GM12878 (cell line): Measurements from ENCODE around the gene TMEM120B. TPM values are rescaled to one million over a fixed set of nuclear protein-coding genes. Genes with fewer than 3 reads are reported as not detected.

Source experiments
- ATAC-seq: fragments of 200-7000 bp; cut with Tn5 transposase; 3 replicates; pipeline ENCODE4 v1.9.1; 2020; ENCODE audit warnings: mild to moderate bottlenecking, moderate library complexity
- BruUV-seq: library from RNA; stranded (reverse); fragments of 400-500 nt; replicated peaks from 2 replicates; lab custom pipeline; 2021; lab: Mats Ljungman, UMichigan
- CTCF ChIA-PET: fragments of 300-600 bp; sonication (Branson Sonifier 250); formaldehyde crosslinking; extraction: SDS; loops from one replicate; lab custom pipeline; 2021; ENCODE audit warnings: inconsistent platforms; lab: Yijun Ruan, JAX
- POLR2A ChIA-PET: fragments of 350-600 bp; formaldehyde crosslinking; extraction: SDS; loops from one replicate; lab custom pipeline; 2021; ENCODE audit warnings: inconsistent platforms; lab: Charles Lee
- RAD21 ChIA-PET: fragments of 300-600 bp; sonication (Branson Sonifier 250); formaldehyde crosslinking; loops from one replicate; lab custom pipeline; 2023; ENCODE audit warnings: antibody characterized with exemption; ENCODE audit not compliant: unreplicated experiment; lab: Charles Lee
- SMC1A ChIA-PET: fragments of 300-600 bp; sonication (Branson Sonifier 250); formaldehyde crosslinking; loops from one replicate; lab custom pipeline; 2023; ENCODE audit not compliant: unreplicated experiment, uncharacterized antibody; lab: Charles Lee
- DNase-seq: peaks from one replicate; pipeline ENCODE4 v3.0.0-alpha.2; 2011; ENCODE audit warnings: low read depth, low spot score
- FAIRE-seq: peaks from 3 replicates; lab custom pipeline; 2011; peaks lifted over from hg19 to GRCh38; lab: Jason Lieb, UNC
- H2AFZ ChIP-seq: 2 replicates; pipeline ENCODE4 v1.6.0; 2011; ENCODE audit warnings: low read depth, low read length, control low read depth; ENCODE audit not compliant: control insufficient read depth
- H3K27ac ChIP-seq: 2 replicates; pipeline ENCODE4 v1.5.1; 2011; ENCODE audit warnings: control low read depth; ENCODE audit not compliant: control insufficient read depth, insufficient read depth
- H3K27me3 ChIP-seq, 2 experiments: replicated peaks in 1 of 2; 2 replicates each; pipeline versions ENCODE4 v1.6.0 to v1.6.1; 2011; ENCODE audit warnings: low read length in 1 of 2; ENCODE audit not compliant: control insufficient read depth in 2 of 2, insufficient read depth in 2 of 2
- H3K36me3 ChIP-seq, 2 experiments: 2 replicates each; pipeline ENCODE4 v1.5.1; 2011; ENCODE audit warnings: low read length in 1 of 2; ENCODE audit not compliant: control insufficient read depth in 2 of 2, insufficient read depth in 2 of 2
- H3K4me1 ChIP-seq: 2 replicates; pipeline ENCODE4 v1.6.1; 2011; ENCODE audit warnings: mild to moderate bottlenecking, low read length, moderate library complexity, mixed read lengths; ENCODE audit not compliant: control insufficient read depth, insufficient read depth
- H3K4me2 ChIP-seq: 2 replicates; pipeline ENCODE4 v1.6.0; 2011; ENCODE audit warnings: control low read depth; ENCODE audit not compliant: control insufficient read depth, insufficient read depth
- H3K4me3 ChIP-seq: fragments of 200-600 bp; sonication (generic); 2 replicates; pipeline ENCODE4 v1.5.1; 2016
- H3K79me2 ChIP-seq: 2 replicates; pipeline ENCODE4 v1.6.0; 2011; ENCODE audit warnings: low read length; ENCODE audit not compliant: control insufficient read depth, insufficient read depth
- H3K9ac ChIP-seq: 2 replicates; pipeline ENCODE4 v1.8.0; 2011; ENCODE audit warnings: low read length, control low read depth, mixed read lengths; ENCODE audit not compliant: control insufficient read depth, insufficient read depth
- H3K9me3 ChIP-seq: replicated peaks from 3 replicates; pipeline ENCODE4 v1.5.1; 2011; ENCODE audit warnings: mild to moderate bottlenecking, low read length; ENCODE audit not compliant: control insufficient read depth, insufficient read depth
- H4K20me1 ChIP-seq: 2 replicates; pipeline ENCODE4 v1.6.0; 2011; ENCODE audit not compliant: control insufficient read depth, insufficient read depth
- CBX3 ChIP-seq: fragments of 200-600 bp; sonication (generic); IDR thresholded peaks from 2 replicates; pipeline ENCODE4 v1.6.1; 2016; ENCODE audit warnings: low read depth, borderline replicate concordance
- CBX5 ChIP-seq: sonication (generic); IDR thresholded peaks from 2 replicates; pipeline ENCODE4 v1.6.1; 2016; ENCODE audit warnings: low read depth, moderate library complexity, mild to moderate bottlenecking, inconsistent platforms
- CEBPB ChIP-seq, 2 experiments: fragments of 150-350 bp in 1 of 2; IDR thresholded peaks; 2 replicates each; pipeline ENCODE4 v1.6.1; 2012 to 2014; ENCODE audit warnings: low read depth in 2 of 2, low read length in 2 of 2, borderline replicate concordance in 1 of 2, inconsistent platforms in 1 of 2
- DPF2 ChIP-seq: fragments of 450-650 bp; IDR thresholded peaks from 2 replicates; pipeline ENCODE4 v1.6.1; 2017; ENCODE audit warnings: mild to moderate bottlenecking
- HDGF ChIP-seq: fragments of 450-650 bp; IDR thresholded peaks from 2 replicates; pipeline ENCODE4 v1.6.1; 2016; ENCODE audit warnings: antibody characterized with exemption
- JUND ChIP-seq: IDR thresholded peaks from 2 replicates; pipeline ENCODE4 v1.6.1; 2012; ENCODE audit warnings: low read depth, mild to moderate bottlenecking, low read length, improper control_type of control experiment, moderate library complexity
- MEF2A ChIP-seq: IDR thresholded peaks from 2 replicates; pipeline ENCODE4 v1.6.1; 2011; ENCODE audit warnings: low read depth, mild to moderate bottlenecking, low read length, moderate library complexity; ENCODE audit not compliant: insufficient read depth
- NR2F1 ChIP-seq: fragments of 450-650 bp; conservative IDR thresholded peaks from 2 replicates; pipeline ENCODE4 v1.6.1; 2017; ENCODE audit warnings: mild to moderate bottlenecking
- POLR2AphosphoS2 ChIP-seq: IDR thresholded peaks from 2 replicates; pipeline ENCODE4 v1.6.1; 2011; ENCODE audit warnings: low read depth, mild to moderate bottlenecking, low read length, improper control_type of control experiment, moderate library complexity
- RAD51 ChIP-seq: fragments of 450-650 bp; IDR thresholded peaks from 2 replicates; pipeline ENCODE4 v1.6.1; 2016; ENCODE audit warnings: moderate library complexity, mild to moderate bottlenecking, inconsistent platforms
- SMAD1 ChIP-seq: fragments of 450-650 bp; IDR thresholded peaks from 2 replicates; pipeline ENCODE4 v1.6.1; 2018; ENCODE audit warnings: mild to moderate bottlenecking, low read depth; ENCODE audit not compliant: partially characterized antibody
- SMARCA5 ChIP-seq: fragments of 450-650 bp; IDR thresholded peaks from 2 replicates; pipeline ENCODE4 v1.6.1; 2017; ENCODE audit warnings: mild to moderate bottlenecking
- TBL1XR1 ChIP-seq: IDR thresholded peaks from 2 replicates; pipeline ENCODE4 v1.6.1; 2012; ENCODE audit warnings: low read depth, low read length, improper control_type of control experiment
- WGBS: methylation state at CpG from one replicate; pipeline ENCODE4 v1.1.6; 2016; ENCODE audit warnings: low lambda C conversion rate; ENCODE audit not compliant: insufficient replicate concordance, insufficient coverage; ENCODE audit errors: missing lambda C conversion rate; 5-methylcytosine and 5-hydroxymethylcytosine counted together
- in situ Hi-C: fragments of 300-500 bp; cut with MboI; formaldehyde crosslinking; loops from 9 replicates; pipeline ENCODE4 v1.14.3; 2018; ENCODE audit warnings: mixed read lengths
- intact Hi-C: fragments of 100-400 bp; cut with micrococcal nuclease; formaldehyde crosslinking; loops from one replicate; pipeline ENCODE4 v1.14.2; 2022; ENCODE audit not compliant: unreplicated experiment
- polyA plus RNA-seq, 11 experiments: library from polyadenylated mRNA; depleted of rRNA in 4 of 11; unstranded in 6 of 11; stranded (reverse) in 5 of 11; fragments of >200 nt; fragmentation: Nextera tagmentation in 4 of 11; fragmentation: Illumina TruSeq in 1 of 11; extraction: Ambion mirVana in 4 of 11; extraction: Trizol in 1 of 11; gene quantifications; 1 replicate in 1 of 11; 2 replicates in 10 of 11; pipeline versions ENCODE4 v1.2.1 to v1.2.3, GENCODE V29; 2011 to 2016; ENCODE audit warnings: inconsistent platforms in 2 of 11, missing spikeins in 2 of 11, low read depth in 1 of 11
- total RNA-seq, 4 experiments: library from RNA; depleted of rRNA in 3 of 4; stranded (reverse); fragments of >200 nt in 3 of 4; fragmentation: Illumina TruSeq in 1 of 4; extraction: Trizol in 1 of 4; gene quantifications; 2 replicates each; pipeline versions ENCODE4 v1.2.1 to v1.2.3, GENCODE V29; 2013 to 2021
- TF ChIP-seq, protein P1 (sequence below): IDR thresholded peaks from 2 replicates; pipeline ENCODE4 v1.6.1; 2012; ENCODE audit warnings: mild to moderate bottlenecking, low read depth, low read length

The TMEM120B gene
- total and polyA plus RNA-seq, 10 of the 15 experiments (the other 5 are each of a cell fraction or from before 2014, with no cell fraction given), result 4.0 to 26.2 (median 9.2) TPM

DNA sequence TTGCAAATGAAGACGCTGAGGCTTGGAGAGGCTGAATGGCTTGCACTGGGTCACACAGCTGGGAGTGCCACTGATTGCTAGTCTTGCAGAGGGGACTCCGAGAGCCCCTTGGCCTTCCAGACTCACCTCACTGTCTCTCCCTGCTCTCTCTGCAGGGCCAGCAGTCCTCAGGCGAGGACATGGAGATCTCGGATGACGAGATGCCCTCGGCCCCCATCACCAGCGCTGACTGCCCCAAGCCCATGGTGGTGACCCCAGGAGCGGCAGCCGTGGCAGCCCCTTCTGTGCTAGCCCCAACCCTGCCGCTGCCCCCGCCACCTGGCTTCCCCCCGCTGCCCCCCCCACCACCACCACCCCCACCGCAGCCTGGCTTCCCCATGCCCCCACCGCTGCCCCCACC lies 101.4 kb downstream of the TMEM120B start:
- Histone ChIP-seq H3K4me3 (no peak overlapping the region), H3K27me3 (no peaks in the 10 kb centered on the region), H3K4me2 (no peak overlapping the region), H3K9ac (no peak overlapping the region), H4K20me1 (peaks cover 3% of the 10 kb centered on the region; the same call in 1 of the 2 replicates), H3K79me2 (peaks cover 28% of the 10 kb centered on the region), H3K4me1 (peaks cover 7% of the 10 kb centered on the region), H3K9me3 (no peaks in the 10 kb centered on the region), H3K27ac (no peak overlapping the region), H3K36me3 (peaks cover 8 to 25% of the 10 kb centered on the region in 2 experiments; a peak in 3 of 4 replicates), H2AFZ (no peak overlapping the region)
- CTCF ChIA-PET, result interaction anchor here (13.6 kb wide), 1 partner anchor 17 kb away, joined by 565 read pairs; the partner anchor contains the start of gene RHOF
- FAIRE-seq (no peak), ATAC-seq (no peak), DNase-seq (no peak)
- TF ChIP-seq CEBPB (IDR thresholded peaks at IDR 0.05; ENCODE audit: borderline replicate concordance in 1 of 2, low read depth in 2 of 2, low read length in 2 of 2) (no peak), SMAD1 (no peak), NR2F1 (no peak), HDGF (no peak), DPF2 (no peak), TBL1XR1 (no peak), RAD51 (no peak), CBX3 (no peak), JUND (no peak), MEF2A (no peak), CBX5 (no peak), POLR2AphosphoS2 (no peak), SMARCA5 (no peak)
- TF ChIP-seq, protein P1, sequence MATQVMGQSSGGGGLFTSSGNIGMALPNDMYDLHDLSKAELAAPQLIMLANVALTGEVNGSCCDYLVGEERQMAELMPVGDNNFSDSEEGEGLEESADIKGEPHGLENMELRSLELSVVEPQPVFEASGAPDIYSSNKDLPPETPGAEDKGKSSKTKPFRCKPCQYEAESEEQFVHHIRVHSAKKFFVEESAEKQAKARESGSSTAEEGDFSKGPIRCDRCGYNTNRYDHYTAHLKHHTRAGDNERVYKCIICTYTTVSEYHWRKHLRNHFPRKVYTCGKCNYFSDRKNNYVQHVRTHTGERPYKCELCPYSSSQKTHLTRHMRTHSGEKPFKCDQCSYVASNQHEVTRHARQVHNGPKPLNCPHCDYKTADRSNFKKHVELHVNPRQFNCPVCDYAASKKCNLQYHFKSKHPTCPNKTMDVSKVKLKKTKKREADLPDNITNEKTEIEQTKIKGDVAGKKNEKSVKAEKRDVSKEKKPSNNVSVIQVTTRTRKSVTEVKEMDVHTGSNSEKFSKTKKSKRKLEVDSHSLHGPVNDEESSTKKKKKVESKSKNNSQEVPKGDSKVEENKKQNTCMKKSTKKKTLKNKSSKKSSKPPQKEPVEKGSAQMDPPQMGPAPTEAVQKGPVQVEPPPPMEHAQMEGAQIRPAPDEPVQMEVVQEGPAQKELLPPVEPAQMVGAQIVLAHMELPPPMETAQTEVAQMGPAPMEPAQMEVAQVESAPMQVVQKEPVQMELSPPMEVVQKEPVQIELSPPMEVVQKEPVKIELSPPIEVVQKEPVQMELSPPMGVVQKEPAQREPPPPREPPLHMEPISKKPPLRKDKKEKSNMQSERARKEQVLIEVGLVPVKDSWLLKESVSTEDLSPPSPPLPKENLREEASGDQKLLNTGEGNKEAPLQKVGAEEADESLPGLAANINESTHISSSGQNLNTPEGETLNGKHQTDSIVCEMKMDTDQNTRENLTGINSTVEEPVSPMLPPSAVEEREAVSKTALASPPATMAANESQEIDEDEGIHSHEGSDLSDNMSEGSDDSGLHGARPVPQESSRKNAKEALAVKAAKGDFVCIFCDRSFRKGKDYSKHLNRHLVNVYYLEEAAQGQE, result no peak
- in situ Hi-C loops (no loop called here), intact Hi-C loops (loop anchor here (2.0 kb wide), 1 partner anchor 37 kb away; no protein-coding TSS in a partner anchor)
- no TSS peak for BruUV-seq
- POLR2A ChIA-PET, result no interaction called here
- RAD21 ChIA-PET, result interaction anchor here (13.1 kb wide), 1 partner anchor 19 kb away, joined by 395 read pairs; the partner anchor contains the start of gene RHOF
- SMC1A ChIA-PET, result interaction anchor here (1.1 kb wide), 1 partner anchor 12 kb away, joined by 4 read pairs; no protein-coding TSS in a partner anchor
- 98% methylated on average over 9 of the region's 14 CpGs for WGBS
